ENCODE data around the gene SAMD4A. TPM values are rescaled to one million over a fixed set of nuclear protein-coding genes. Genes with fewer than 3 reads are reported as not detected.

The SAMD4A gene
- total and polyA plus RNA-seq, 2 donors: 1.7 to 2.8 TPM

DNA sequence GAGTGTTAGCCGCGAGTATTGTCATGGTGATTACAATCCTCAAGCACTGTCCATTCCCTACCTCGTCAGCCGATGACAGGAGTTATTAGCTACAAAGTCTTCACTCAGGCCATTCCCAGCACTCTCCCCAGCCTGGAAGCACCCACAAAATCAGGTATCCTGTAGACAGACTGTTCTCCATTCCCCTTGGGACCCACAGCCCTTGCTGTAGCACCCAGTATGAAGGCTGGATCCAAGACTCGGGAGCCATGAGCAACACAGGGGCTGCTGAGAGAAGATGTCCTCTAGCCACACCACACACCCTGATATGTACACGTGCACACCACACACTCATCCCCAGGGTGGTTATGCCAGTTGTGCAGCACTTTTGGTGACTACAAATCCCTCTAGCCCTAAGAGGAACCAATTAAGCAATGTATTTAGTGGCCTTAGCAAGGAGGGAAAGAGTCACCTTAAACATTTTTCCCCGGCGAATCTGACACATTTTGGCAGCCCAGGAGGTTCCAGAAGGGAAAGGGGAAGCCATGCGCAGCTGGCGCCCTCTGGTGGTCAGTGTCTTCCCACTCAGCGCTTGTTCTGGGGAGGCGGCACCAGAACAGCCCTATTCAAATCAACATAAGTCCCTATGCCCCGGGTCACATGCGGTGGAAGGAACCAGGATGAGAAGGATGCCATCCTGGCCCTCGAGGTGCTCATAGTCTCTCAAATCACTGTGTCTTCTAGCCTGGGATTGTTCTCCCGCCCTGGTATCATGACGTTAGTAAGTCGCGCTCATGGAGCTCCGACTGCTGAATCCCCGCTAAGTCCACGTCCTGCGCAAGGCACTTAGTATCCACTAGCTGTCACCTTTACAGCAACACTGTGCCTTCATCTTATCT lies 238.8 kb downstream of the SAMD4A start:
- Histone ChIP-seq H3K9me3 (ENCODE audit: control insufficient read depth in 2 of 2, insufficient read depth in 1 of 2, low read length in 1 of 2) (no peaks in the 10 kb centered on the region), H3K4me1 (ENCODE audit: control insufficient read depth in 2 of 2, insufficient read depth in 2 of 2, low read length in 2 of 2) (peaks cover 0 to 3% of the 10 kb centered on the region in 2 donors), H3K4me3 (ENCODE audit: low read length in 2 of 2) (no peak overlapping the region), H3K27ac (ENCODE audit: low read depth in 1 of 2, low read length in 1 of 2) (no peak overlapping the region), H3K27me3 (ENCODE audit: control insufficient read depth in 2 of 2, insufficient read depth in 1 of 2, low read length in 1 of 2) (peaks cover 0 to 7% of the 10 kb centered on the region in 2 donors), H3K36me3 (ENCODE audit: control insufficient read depth in 2 of 2, insufficient read depth in 2 of 2, low read length in 1 of 2) (no peaks in the 10 kb centered on the region)
- WGBS: 51% methylated on average over 23 of the region's 23 CpGs
- peak; percentile 24 to 77 (median 45) for DNase-seq (ENCODE audit: low read depth in 6 of 9, low spot score in 9 of 9)

- Histone ChIP-seq H3K36me3 (ENCODE audit: control insufficient read depth in 2 of 2, insufficient read depth in 2 of 2, low read length in 1 of 2) (no peaks in the 10 kb centered on the region), H3K4me1 (ENCODE audit: control insufficient read depth in 2 of 2, insufficient read depth in 2 of 2, low read length in 2 of 2) (peaks cover 0 to 3% of the 10 kb centered on the region in 2 donors), H3K4me3 (ENCODE audit: low read length in 2 of 2) (no peak overlapping the region), H3K27me3 (ENCODE audit: control insufficient read depth in 2 of 2, insufficient read depth in 1 of 2, low read length in 1 of 2) (peaks cover 0 to 7% of the 10 kb centered on the region in 2 donors), H3K9me3 (ENCODE audit: control insufficient read depth in 2 of 2, insufficient read depth in 1 of 2, low read length in 1 of 2) (no peaks in the 10 kb centered on the region), H3K27ac (ENCODE audit: low read depth in 1 of 2, low read length in 1 of 2) (no peak overlapping the region)
- no peak for DNase-seq (ENCODE audit: low read depth in 6 of 9, low spot score in 9 of 9)
- 97% methylated on average over 10 of the region's 10 CpGs for WGBS
Measured at GRCh38 chr14:54806616-54807015, 239.7 kb downstream of the SAMD4A start.

GRCh38 chr14:54807428-54807827 lies 240.5 kb downstream of the SAMD4A start:
- DNase-seq (ENCODE audit: low read depth in 6 of 9, low spot score in 9 of 9): no peak
- H3K9me3 ChIP-seq (ENCODE audit: control insufficient read depth in 2 of 2, insufficient read depth in 1 of 2, low read length in 1 of 2): no peaks in the 10 kb centered on the region
- peaks cover 0 to 7% of the 10 kb centered on the region in 2 donors for H3K27me3 ChIP-seq (ENCODE audit: control insufficient read depth in 2 of 2, insufficient read depth in 1 of 2, low read length in 1 of 2)
- peaks cover 0 to 3% of the 10 kb centered on the region in 2 donors for H3K4me1 ChIP-seq (ENCODE audit: control insufficient read depth in 2 of 2, insufficient read depth in 2 of 2, low read length in 2 of 2)
- no peak overlapping the region for H3K4me3 ChIP-seq (ENCODE audit: low read length in 2 of 2)
- 94% methylated on average over 6 of the region's 6 CpGs for WGBS
- H3K36me3 ChIP-seq (ENCODE audit: control insufficient read depth in 2 of 2, insufficient read depth in 2 of 2, low read length in 1 of 2): no peaks in the 10 kb centered on the region
- H3K27ac ChIP-seq (ENCODE audit: low read depth in 1 of 2, low read length in 1 of 2): no peak overlapping the region

DNA sequence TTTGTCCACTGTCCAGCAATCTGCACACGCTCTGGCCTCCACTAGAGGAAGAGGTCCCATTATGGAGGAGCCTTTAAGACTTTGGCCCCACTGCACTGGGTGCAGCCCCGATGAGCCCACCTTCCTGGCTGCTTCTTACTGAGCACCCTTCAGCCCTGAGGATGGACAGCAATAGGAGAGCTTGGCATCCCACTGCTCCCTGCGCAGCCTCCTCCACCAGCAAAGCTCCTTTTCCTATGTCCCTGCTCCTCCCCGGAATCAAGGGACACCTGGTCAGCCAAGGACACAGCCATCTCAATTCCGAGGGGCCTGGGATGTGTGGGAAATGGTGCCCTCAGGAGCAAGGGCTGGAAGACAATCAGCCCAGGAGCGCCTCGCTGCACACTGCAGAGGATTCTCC lies 241.0 kb downstream of the SAMD4A start:
- Histone ChIP-seq H3K4me1 (ENCODE audit: control insufficient read depth in 2 of 2, insufficient read depth in 2 of 2, low read length in 2 of 2) (peaks cover 0 to 3% of the 10 kb centered on the region in 2 donors), H3K36me3 (ENCODE audit: control insufficient read depth in 2 of 2, insufficient read depth in 2 of 2, low read length in 1 of 2) (no peaks in the 10 kb centered on the region), H3K4me3 (ENCODE audit: low read length in 2 of 2) (no peak overlapping the region), H3K27me3 (ENCODE audit: control insufficient read depth in 2 of 2, insufficient read depth in 1 of 2, low read length in 1 of 2) (peaks cover 0 to 7% of the 10 kb centered on the region in 2 donors), H3K27ac (ENCODE audit: low read depth in 1 of 2, low read length in 1 of 2) (no peak overlapping the region), H3K9me3 (ENCODE audit: control insufficient read depth in 2 of 2, insufficient read depth in 1 of 2, low read length in 1 of 2) (no peaks in the 10 kb centered on the region)
- DNase-seq (ENCODE audit: low read depth in 6 of 9, low spot score in 9 of 9): no peak
- 97% methylated on average over 7 of the region's 7 CpGs for WGBS

DNA sequence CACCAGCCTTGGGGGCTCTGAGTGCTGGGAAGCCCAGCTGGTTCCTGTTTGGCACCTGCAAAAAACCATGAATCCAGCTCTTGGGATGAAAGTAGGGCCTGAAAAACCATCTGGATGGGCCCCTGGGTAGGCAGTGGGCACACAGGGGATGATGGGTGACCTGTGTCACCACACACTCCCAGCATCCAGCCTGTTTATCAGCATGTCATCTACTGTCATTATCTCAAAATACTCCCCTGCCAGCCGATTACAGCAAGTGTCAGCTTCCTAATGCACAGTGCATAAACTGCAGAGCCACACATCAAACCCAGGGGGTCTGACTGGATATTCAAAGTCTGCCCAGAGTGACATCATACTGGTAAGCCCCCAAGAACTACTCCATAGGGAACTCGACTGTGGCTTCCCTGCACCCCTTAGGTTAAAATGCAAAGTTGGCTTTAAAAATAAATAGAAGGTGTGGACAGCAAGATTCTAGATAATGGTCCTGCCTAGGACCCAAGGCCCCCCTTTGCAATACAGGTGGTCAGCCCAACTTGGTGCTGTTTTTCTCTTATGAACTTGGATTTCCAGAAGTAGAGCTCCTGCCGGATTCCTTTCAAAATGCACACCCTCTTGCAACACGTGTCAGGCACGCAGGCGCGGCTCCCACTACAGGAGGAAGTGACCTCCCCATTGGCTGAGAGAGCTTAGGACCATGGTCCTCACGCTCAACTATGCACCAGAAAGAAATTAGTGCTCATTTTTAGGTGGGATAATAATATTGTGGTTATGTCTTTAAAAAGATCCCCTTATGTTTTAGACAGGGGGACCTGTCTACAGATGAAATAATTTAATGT lies 241.6 kb downstream of the SAMD4A start:
- WGBS: 91% methylated on average over 8 of the region's 8 CpGs
- no peak overlapping the region for H3K4me3 ChIP-seq (ENCODE audit: low read length in 2 of 2)
- peaks cover 0 to 7% of the 10 kb centered on the region in 2 donors for H3K27me3 ChIP-seq (ENCODE audit: control insufficient read depth in 2 of 2, insufficient read depth in 1 of 2, low read length in 1 of 2)
- DNase-seq (ENCODE audit: low read depth in 6 of 9, low spot score in 9 of 9): no peak
- no peaks in the 10 kb centered on the region for H3K36me3 ChIP-seq (ENCODE audit: control insufficient read depth in 2 of 2, insufficient read depth in 2 of 2, low read length in 1 of 2)
- no peaks in the 10 kb centered on the region for H3K9me3 ChIP-seq (ENCODE audit: control insufficient read depth in 2 of 2, insufficient read depth in 1 of 2, low read length in 1 of 2)
- H3K4me1 ChIP-seq (ENCODE audit: control insufficient read depth in 2 of 2, insufficient read depth in 2 of 2, low read length in 2 of 2): peaks cover 0 to 3% of the 10 kb centered on the region in 2 donors
- H3K27ac ChIP-seq (ENCODE audit: low read depth in 1 of 2, low read length in 1 of 2): no peak overlapping the region

- peaks cover 0 to 3% of the 10 kb centered on the region in 2 donors for H3K4me1 ChIP-seq (ENCODE audit: control insufficient read depth in 2 of 2, insufficient read depth in 2 of 2, low read length in 2 of 2)
Measured at GRCh38 chr14:54809767-54810166, 242.8 kb downstream of the SAMD4A start.

GRCh38 chr14:54812617-54813016 lies 245.7 kb downstream of the SAMD4A start:
- Histone ChIP-seq H3K36me3 (ENCODE audit: control insufficient read depth in 2 of 2, insufficient read depth in 2 of 2, low read length in 1 of 2) (no peaks in the 10 kb centered on the region), H3K27me3 (ENCODE audit: control insufficient read depth in 2 of 2, insufficient read depth in 1 of 2, low read length in 1 of 2) (no peaks in the 10 kb centered on the region), H3K9me3 (ENCODE audit: control insufficient read depth in 2 of 2, insufficient read depth in 1 of 2, low read length in 1 of 2) (no peaks in the 10 kb centered on the region), H3K4me3 (ENCODE audit: low read length in 2 of 2) (no peak overlapping the region), H3K27ac (ENCODE audit: low read depth in 1 of 2, low read length in 1 of 2) (no peak overlapping the region), H3K4me1 (ENCODE audit: control insufficient read depth in 2 of 2, insufficient read depth in 2 of 2, low read length in 2 of 2) (no peaks in the 10 kb centered on the region)
- WGBS: 94% methylated on average over 6 of the region's 6 CpGs
- no peak for DNase-seq (ENCODE audit: low read depth in 6 of 9, low spot score in 9 of 9)

More at GRCh38 chr14:54809767-54810166, 242.8 kb downstream of the SAMD4A start:
- no peak for DNase-seq (ENCODE audit: low read depth in 6 of 9, low spot score in 9 of 9)
- H3K36me3 ChIP-seq (ENCODE audit: control insufficient read depth in 2 of 2, insufficient read depth in 2 of 2, low read length in 1 of 2): no peaks in the 10 kb centered on the region
- H3K27ac ChIP-seq (ENCODE audit: low read depth in 1 of 2, low read length in 1 of 2): no peak overlapping the region
- H3K27me3 ChIP-seq (ENCODE audit: control insufficient read depth in 2 of 2, insufficient read depth in 1 of 2, low read length in 1 of 2): peaks cover 0 to under 1% of the 10 kb centered on the region in 2 donors
- H3K9me3 ChIP-seq (ENCODE audit: control insufficient read depth in 2 of 2, insufficient read depth in 1 of 2, low read length in 1 of 2): no peaks in the 10 kb centered on the region
- WGBS: 95% methylated on average over 8 of the region's 8 CpGs
- H3K4me3 ChIP-seq (ENCODE audit: low read length in 2 of 2): no peak overlapping the region

DNA sequence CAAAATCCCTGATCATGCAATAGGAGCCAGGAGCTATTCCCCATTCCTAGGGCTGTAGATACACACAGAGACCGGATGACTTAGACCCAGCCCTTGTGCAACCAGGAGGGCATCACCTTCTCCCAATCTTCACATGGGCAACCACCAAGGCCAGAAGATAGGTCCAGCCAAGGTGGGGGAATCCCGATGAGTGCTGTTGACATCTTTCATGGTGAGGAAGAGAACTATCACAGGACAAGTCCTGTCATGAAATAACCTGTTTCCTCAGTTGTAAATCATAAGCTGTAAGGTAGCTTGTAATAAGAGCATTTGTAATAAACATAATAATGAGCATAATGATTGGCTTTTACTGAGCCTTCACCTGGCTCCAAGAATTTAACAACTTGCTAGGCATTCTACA lies 246.2 kb downstream of the SAMD4A start:
- Histone ChIP-seq H3K9me3 (ENCODE audit: control insufficient read depth in 2 of 2, insufficient read depth in 1 of 2, low read length in 1 of 2) (no peaks in the 10 kb centered on the region), H3K4me1 (ENCODE audit: control insufficient read depth in 2 of 2, insufficient read depth in 2 of 2, low read length in 2 of 2) (no peaks in the 10 kb centered on the region), H3K4me3 (ENCODE audit: low read length in 2 of 2) (no peak overlapping the region), H3K27me3 (ENCODE audit: control insufficient read depth in 2 of 2, insufficient read depth in 1 of 2, low read length in 1 of 2) (no peaks in the 10 kb centered on the region), H3K27ac (ENCODE audit: low read depth in 1 of 2, low read length in 1 of 2) (no peak overlapping the region), H3K36me3 (ENCODE audit: control insufficient read depth in 2 of 2, insufficient read depth in 2 of 2, low read length in 1 of 2) (no peaks in the 10 kb centered on the region)
- WGBS: 94% methylated on average over 2 of the region's 2 CpGs
- no peak for DNase-seq (ENCODE audit: low read depth in 6 of 9, low spot score in 9 of 9)

DNA sequence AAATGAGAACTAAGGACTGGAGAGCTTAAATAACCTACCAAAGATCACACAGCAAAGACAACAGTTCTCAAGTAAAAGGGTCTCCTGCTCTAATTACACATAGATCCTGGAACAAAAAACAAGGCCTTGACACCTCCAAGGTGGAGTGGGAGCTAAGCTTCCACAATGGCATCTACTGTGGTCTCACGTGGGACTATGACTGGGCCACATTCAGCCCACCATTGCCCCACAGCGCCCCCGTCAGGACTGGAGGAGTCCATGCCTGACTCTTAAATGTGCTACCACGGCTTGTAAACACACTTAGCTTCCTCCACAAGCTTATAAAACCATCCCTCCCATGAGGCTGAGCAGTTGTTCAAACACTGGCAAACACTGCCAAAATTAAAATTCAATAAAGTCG lies 247.1 kb downstream of the SAMD4A start:
- WGBS: 81% methylated on average over 5 of the region's 5 CpGs
- DNase-seq (ENCODE audit: low read depth in 6 of 9, low spot score in 9 of 9): no peak
- H3K27me3 ChIP-seq (ENCODE audit: control insufficient read depth in 2 of 2, insufficient read depth in 1 of 2, low read length in 1 of 2): no peaks in the 10 kb centered on the region
- H3K4me3 ChIP-seq (ENCODE audit: low read length in 2 of 2): no peak overlapping the region
- no peaks in the 10 kb centered on the region for H3K36me3 ChIP-seq (ENCODE audit: control insufficient read depth in 2 of 2, insufficient read depth in 2 of 2, low read length in 1 of 2)
- no peaks in the 10 kb centered on the region for H3K4me1 ChIP-seq (ENCODE audit: control insufficient read depth in 2 of 2, insufficient read depth in 2 of 2, low read length in 2 of 2)
- H3K9me3 ChIP-seq (ENCODE audit: control insufficient read depth in 2 of 2, insufficient read depth in 1 of 2, low read length in 1 of 2): no peaks in the 10 kb centered on the region
- no peak overlapping the region for H3K27ac ChIP-seq (ENCODE audit: low read depth in 1 of 2, low read length in 1 of 2)

Measured in thymus (tissue), 11 donors.